Right lobe of liver (tissue), 6 donors: Measurements from ENCODE around the gene FSTL4. TPM values are rescaled to one million over a fixed set of nuclear protein-coding genes. Genes with fewer than 3 reads are reported as not detected.
"Not testable (repeated sequence)": the region's sequence is repeated elsewhere in the genome, so short reads cannot be mapped to it uniquely, and the experiment has no call there.

Experiments used
- ATAC-seq, 4 donors: fragments of 200-7000 bp; cut with Tn5 transposase; one replicate each; pipeline ENCODE4 v1.9.1; 2020; ENCODE audit warnings: mild to moderate bottlenecking in 4 of 4, moderate library complexity in 4 of 4
- DNase-seq, 3 donors: peaks; one replicate each; pipeline ENCODE4 v3.0.0-alpha.2; 2020
- H3K27ac ChIP-seq, 3 donors: fragments of 200-600 bp; one replicate each; pipeline ENCODE4 v1.8.0; 2022
- H3K27me3 ChIP-seq, 2 donors: fragments of 200-600 bp; one replicate each; pipeline ENCODE4 v1.8.0; 2022
- H3K36me3 ChIP-seq, 4 donors: fragments of 200-600 bp; sonication (generic) in 1 of 4; one replicate each; pipeline versions ENCODE4 v1.5.1 to v1.8.0; 2017 to 2022; ENCODE audit warnings: control low read depth in 1 of 4
- H3K4me1 ChIP-seq, 4 donors: fragments of 200-600 bp; sonication (generic) in 1 of 4; one replicate each; pipeline versions ENCODE4 v1.5.1 to v1.8.0; 2017 to 2022; ENCODE audit warnings: control low read depth in 1 of 4
- H3K4me3 ChIP-seq, 3 donors: fragments of 200-600 bp; one replicate each; pipeline ENCODE4 v1.8.0; 2022
- H3K9me3 ChIP-seq, 4 donors: fragments of 200-600 bp; sonication (generic) in 1 of 4; one replicate each; pipeline versions ENCODE4 v1.5.1 to v1.8.0; 2017 to 2022; ENCODE audit warnings: control low read depth in 1 of 4
- POLR2A ChIP-seq: fragments of 450-650 bp; IDR thresholded peaks from one replicate; pipeline ENCODE4 v1.6.1; 2017; ENCODE audit warnings: antibody characterized with exemption, mild to moderate bottlenecking
- WGBS: methylation state at CpG from one replicate; pipeline ENCODE4 v1.1.6; 2018; ENCODE audit warnings: low coverage, low lambda C conversion rate; ENCODE audit not compliant: insufficient coverage; ENCODE audit errors: missing lambda C conversion rate; 5-methylcytosine and 5-hydroxymethylcytosine counted together
- intact Hi-C, 2 donors: fragments of 100-400 bp; cut with DNase I; formaldehyde crosslinking; loops; one replicate each; pipeline versions ENCODE4 v1.11.2 to v1.14.1; 2022
- total RNA-seq, 6 experiments: library from RNA; depleted of rRNA in 2 of 6; stranded (reverse); fragments of >200 nt in 2 of 6; fragmentation: NEBNext Ultra II Directional in 3 of 6; extraction: Animal tissue kit (Norgen Biotek cat#: 25700) in 3 of 6; gene quantifications; one replicate each; pipeline versions ENCODE4 v1.1.0 to v1.2.4, GENCODE V29; 2016 to 2023
- TF ChIP-seq, protein P1 (sequence below), 4 donors: fragments of 200-600 bp in 3 of 4; fragments of 450-650 bp in 1 of 4; IDR thresholded peaks; one replicate each; pipeline versions ENCODE4 v1.5.1 to v1.8.0; 2016 to 2022; ENCODE audit warnings: antibody characterized with exemption in 4 of 4, mild to moderate bottlenecking in 2 of 4
- donor health status: DM: no; HTN: yes; CAD: no.
- donor health status: DM: no; HTN: no; CAD: no.
- donor health status: DM: no; HTN: no; CAD: no.
- donor health status: DM: no; HTN: yes; CAD: no.
- donor health status: DM: no; HTN: yes; CAD: no.

The FSTL4 gene
- total RNA-seq, 6 experiments from 2014 or later, result 0.62 to 1.3 (median 0.80) TPM; not detected in 3

DNA sequence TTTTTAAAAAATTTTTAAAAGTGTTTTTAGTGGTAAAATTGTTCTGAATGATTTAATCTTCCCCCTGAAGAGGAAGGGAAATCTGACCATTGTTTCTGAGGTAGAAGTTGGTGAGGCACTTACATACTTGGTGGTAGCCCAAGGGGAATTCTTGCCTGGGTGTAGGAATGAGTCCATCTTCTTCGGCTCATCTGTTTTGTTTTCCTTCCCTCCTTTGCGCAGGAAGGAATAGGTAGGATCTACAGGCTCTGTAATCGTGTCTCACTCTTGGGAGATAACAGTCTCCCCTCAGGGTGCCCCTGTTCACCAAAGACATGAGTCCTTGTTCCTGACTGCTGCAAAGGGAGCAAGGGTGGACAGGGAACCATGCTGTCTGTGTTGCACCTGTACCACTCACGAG, 422.5 kb downstream of the FSTL4 start:
- no peaks in the 10 kb centered on the region for H3K36me3 ChIP-seq
- H3K9me3 ChIP-seq, result no peaks in the 10 kb centered on the region
- no peaks in the 10 kb centered on the region for H3K4me1 ChIP-seq
- no peak for ATAC-seq
- no peak overlapping the region for H3K27ac ChIP-seq
- DNase-seq, result no peak
- intact Hi-C loops, result no loop called here
- no peak overlapping the region for H3K4me3 ChIP-seq
- H3K27me3 ChIP-seq, result no peaks in the 10 kb centered on the region
- 85% methylated on average over 2 of the region's 4 CpGs for WGBS
- TF ChIP-seq, protein P1, sequence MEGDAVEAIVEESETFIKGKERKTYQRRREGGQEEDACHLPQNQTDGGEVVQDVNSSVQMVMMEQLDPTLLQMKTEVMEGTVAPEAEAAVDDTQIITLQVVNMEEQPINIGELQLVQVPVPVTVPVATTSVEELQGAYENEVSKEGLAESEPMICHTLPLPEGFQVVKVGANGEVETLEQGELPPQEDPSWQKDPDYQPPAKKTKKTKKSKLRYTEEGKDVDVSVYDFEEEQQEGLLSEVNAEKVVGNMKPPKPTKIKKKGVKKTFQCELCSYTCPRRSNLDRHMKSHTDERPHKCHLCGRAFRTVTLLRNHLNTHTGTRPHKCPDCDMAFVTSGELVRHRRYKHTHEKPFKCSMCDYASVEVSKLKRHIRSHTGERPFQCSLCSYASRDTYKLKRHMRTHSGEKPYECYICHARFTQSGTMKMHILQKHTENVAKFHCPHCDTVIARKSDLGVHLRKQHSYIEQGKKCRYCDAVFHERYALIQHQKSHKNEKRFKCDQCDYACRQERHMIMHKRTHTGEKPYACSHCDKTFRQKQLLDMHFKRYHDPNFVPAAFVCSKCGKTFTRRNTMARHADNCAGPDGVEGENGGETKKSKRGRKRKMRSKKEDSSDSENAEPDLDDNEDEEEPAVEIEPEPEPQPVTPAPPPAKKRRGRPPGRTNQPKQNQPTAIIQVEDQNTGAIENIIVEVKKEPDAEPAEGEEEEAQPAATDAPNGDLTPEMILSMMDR (IDR thresholded peaks at IDR 0.05), result no peak
- TF ChIP-seq POLR2A, result no peak

DNA sequence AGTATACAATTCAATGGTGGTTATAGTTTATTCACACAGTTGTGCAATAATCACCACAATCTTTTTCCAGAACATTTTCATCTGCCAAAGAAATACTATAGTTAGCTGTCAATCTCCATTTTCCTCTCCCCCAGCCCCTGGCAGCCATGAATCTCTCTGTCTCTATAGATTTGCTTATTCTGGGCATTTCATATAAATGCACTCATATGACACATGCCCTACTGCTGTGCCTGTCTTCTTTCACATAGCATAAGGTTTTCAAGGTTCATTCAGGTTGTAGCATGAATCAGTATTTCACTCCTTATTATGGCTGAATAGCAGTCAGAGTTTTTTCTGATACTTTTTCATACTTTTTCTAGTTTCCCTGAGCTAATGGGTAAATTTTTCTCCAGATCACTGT, 432.9 kb downstream of the FSTL4 start:
- no peak for DNase-seq
- intact Hi-C loops, result no loop called here
- no peak for ATAC-seq

DNA sequence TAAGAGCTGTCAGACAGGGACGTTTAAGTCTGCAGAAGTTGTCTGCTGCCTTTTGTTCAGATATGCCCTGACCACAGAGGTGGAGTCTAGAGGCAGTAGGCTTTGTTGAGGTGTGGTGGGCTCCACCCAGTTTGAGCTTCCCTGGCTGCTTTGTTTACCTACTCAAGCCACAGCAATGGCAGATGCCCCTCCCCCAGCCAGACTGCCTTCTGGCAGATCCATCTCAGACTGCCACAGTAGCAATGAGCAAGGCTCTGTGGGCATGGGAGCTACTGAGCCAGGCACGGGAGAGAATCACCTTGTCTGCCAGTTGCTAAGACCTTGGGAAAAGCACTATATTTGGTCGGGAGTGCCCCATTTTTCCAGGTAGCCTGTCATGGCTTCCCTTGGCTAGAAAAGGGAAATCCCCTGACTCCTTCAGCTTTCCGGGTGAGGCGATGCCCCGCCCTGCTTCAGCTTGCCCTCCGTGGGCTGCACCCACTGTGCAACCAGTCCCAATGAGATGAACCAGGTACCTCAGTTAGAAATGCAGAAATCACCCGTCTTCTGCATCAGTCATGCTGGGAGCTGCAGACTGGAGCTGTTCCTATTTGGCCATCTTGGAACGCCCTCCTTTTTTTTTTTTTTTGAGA, 441.5 kb downstream of the FSTL4 start:
- intact Hi-C loops, ATAC-seq, H3K27me3 ChIP-seq, H3K27ac ChIP-seq, H3K4me1 ChIP-seq, H3K36me3 ChIP-seq, H3K9me3 ChIP-seq, H3K4me3 ChIP-seq, DNase-seq: not testable (repeated sequence)
- 20% methylated on average over 1 of the region's 9 CpGs for WGBS

More for the DNA sequence above, 432.9 kb downstream of the FSTL4 start:
- no peaks in the 10 kb centered on the region for H3K9me3 ChIP-seq
- TF ChIP-seq, protein P1 (IDR thresholded peaks at IDR 0.05), result no peak
- TF ChIP-seq POLR2A, result no peak
- H3K27ac ChIP-seq, result no peak overlapping the region
- H3K27me3 ChIP-seq, result no peaks in the 10 kb centered on the region
- no peak overlapping the region for H3K4me3 ChIP-seq
- no peaks in the 10 kb centered on the region for H3K4me1 ChIP-seq
- H3K36me3 ChIP-seq, result no peaks in the 10 kb centered on the region

DNA sequence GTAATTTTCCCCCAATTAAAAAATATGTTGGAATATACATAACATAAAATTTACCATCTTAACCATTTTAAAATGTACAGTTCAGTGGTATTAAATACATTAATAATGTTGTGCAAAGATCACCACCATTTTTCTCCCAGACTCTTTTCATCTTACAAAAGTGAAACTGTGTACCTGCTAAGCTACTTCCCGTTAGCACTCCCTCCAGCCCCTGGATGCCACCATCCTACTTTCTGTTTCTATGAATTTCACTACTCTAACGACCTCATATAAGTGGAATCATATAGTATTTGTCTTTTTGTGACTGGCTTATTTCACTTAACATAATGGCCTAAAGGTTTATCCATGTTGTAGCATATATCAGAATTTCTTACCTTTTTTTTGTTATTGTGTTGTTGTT, 447.6 kb downstream of the FSTL4 start:
- H3K9me3 ChIP-seq, result no peaks in the 10 kb centered on the region
- WGBS, result 42% methylated on average over 2 of the region's 2 CpGs
- H3K36me3 ChIP-seq, result no peaks in the 10 kb centered on the region
- H3K27me3 ChIP-seq, result no peaks in the 10 kb centered on the region
- H3K27ac ChIP-seq, result no peak overlapping the region
- H3K4me3 ChIP-seq, result no peak overlapping the region
- intact Hi-C loops, result no loop called here
- no peaks in the 10 kb centered on the region for H3K4me1 ChIP-seq
- DNase-seq (no peak), ATAC-seq (no peak)
- no peak for TF ChIP-seq POLR2A
- TF ChIP-seq, protein P1 (IDR thresholded peaks at IDR 0.05), result no peak

DNA sequence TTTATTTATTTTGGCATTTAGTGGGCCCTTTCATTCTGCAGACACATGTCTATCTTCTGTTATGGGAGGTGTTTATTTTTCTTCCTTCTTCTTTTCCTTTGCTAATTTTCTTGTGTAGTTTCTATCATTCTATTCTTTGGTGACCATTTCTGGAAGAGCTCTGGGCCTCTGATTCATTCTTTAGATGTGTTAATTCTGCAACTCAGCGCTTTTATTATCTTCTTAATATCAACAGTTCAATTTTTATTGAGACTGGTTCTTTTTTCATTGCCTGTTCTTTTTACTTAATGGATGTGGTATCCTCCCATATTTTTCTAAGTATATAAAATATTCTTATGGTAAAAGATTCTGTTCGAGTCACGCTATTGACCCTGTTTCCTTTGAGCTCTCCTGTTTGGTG, 448.5 kb downstream of the FSTL4 start:
- 80% methylated on average over 3 of the region's 3 CpGs for WGBS
- intact Hi-C loops, result no loop called here

More for the DNA sequence above, 448.5 kb downstream of the FSTL4 start:
- H3K9me3 ChIP-seq, result no peaks in the 10 kb centered on the region
- no peak for TF ChIP-seq POLR2A
- TF ChIP-seq, protein P1 (IDR thresholded peaks at IDR 0.05), result no peak
- no peak for ATAC-seq
- no peak overlapping the region for H3K4me3 ChIP-seq
- no peaks in the 10 kb centered on the region for H3K4me1 ChIP-seq
- no peak overlapping the region for H3K27ac ChIP-seq
- H3K36me3 ChIP-seq, result no peaks in the 10 kb centered on the region
- DNase-seq, result no peak
- no peaks in the 10 kb centered on the region for H3K27me3 ChIP-seq
